Right lung (tissue), 10 donors: ENCODE measurements around the gene NPHP4. TPM values are rescaled to one million over a fixed set of nuclear protein-coding genes. Genes with fewer than 3 reads are reported as not detected.

Experiments used
- DNase-seq, 2 donors: peaks; one replicate each; pipeline ENCODE4 v3.0.0-alpha.2; 2013
- long read RNA-seq, 8 donors: transcript quantifications; one replicate each; lab custom pipeline, GENCODE V29; 2026
- polyA plus RNA-seq, 5 donors: library from polyadenylated mRNA; unstranded; fragments of 120-200 nt; gene quantifications; one replicate each; pipeline versions ENCODE4 v1.2.1 to v1.2.3, GENCODE V29; 2013; ENCODE audit warnings: inconsistent platforms in 1 of 5, low replicate concordance in 1 of 5; ENCODE audit not compliant: insufficient read length in 5 of 5, insufficient read depth in 1 of 5

Gene NPHP4
- polyA plus RNA-seq = 10 to 100 TPM in 2 of 5 donors, 1 to 10 TPM in 3; 7.1 to 12.6 (median 9.9) TPM
- long read RNA-seq, donor 1, full-length matches to known transcripts = 1 of 1 reads
- long read RNA-seq, donor 1, partial matches to known transcripts = 0 of 1 reads
- long read RNA-seq, donor 1, other reads (novel, unspliced or antisense) = 0 of 1 reads
- long read RNA-seq, donor 2 = 0 reads
- long read RNA-seq, donor 3 = 0 reads
- long read RNA-seq, donor 4 = 0 reads
- long read RNA-seq, donor 5, partial matches to known transcripts = 7 of 7 reads
- long read RNA-seq, donor 5, other reads (novel, unspliced or antisense) = 0 of 7 reads
- long read RNA-seq, donor 6, partial matches to known transcripts = 0 of 1 reads
- long read RNA-seq, donor 6, other reads (novel, unspliced or antisense) = 0 of 1 reads
- long read RNA-seq, donor 7 = 0 reads
- long read RNA-seq, donor 8 = 0 reads

DNA sequence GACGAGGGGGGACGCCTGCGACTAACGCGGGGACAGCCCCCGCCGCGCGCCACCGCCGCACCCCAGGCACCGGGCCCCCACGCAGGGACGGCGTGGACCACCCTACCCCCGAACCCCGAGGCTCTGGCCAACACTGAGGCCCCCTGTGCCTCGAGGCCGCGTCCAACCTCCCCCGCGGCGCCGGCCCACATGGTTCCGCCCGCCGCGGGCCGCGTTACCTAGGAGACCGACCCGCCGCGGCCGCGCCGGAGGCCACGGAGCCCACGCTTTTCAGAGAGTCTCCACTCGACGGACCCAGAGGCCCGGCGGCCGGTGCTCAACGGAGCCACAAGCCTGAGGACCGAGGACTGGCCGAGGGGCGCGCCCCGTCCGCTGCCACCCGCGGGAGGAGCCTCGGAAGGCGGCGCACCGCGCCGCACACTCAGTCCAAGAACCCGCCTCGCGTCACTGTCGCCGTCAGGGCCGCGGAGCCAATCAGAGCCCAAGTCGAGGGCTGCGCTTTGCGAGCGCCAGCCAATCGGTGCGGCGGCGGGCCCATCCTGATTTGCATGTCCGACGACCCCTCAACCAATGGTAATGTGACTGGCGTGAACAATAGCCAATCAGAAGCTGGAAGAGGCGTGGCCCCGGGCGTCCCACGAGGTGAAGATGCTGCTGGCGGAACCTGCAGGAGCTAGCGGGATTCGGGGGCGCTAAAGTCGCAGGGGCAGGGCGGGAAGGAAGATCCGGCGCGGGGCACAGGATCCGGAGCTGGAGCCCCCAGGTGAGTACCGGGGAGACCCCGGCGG lies at the start of gene NPHP4:
NPHP4 (minus strand) TSS at position 400 of the 788 bp plus-strand sequence. CDS start 6,136 bp downstream, outside the sequence.
- peak; percentile 99 for DNase-seq

DNA sequence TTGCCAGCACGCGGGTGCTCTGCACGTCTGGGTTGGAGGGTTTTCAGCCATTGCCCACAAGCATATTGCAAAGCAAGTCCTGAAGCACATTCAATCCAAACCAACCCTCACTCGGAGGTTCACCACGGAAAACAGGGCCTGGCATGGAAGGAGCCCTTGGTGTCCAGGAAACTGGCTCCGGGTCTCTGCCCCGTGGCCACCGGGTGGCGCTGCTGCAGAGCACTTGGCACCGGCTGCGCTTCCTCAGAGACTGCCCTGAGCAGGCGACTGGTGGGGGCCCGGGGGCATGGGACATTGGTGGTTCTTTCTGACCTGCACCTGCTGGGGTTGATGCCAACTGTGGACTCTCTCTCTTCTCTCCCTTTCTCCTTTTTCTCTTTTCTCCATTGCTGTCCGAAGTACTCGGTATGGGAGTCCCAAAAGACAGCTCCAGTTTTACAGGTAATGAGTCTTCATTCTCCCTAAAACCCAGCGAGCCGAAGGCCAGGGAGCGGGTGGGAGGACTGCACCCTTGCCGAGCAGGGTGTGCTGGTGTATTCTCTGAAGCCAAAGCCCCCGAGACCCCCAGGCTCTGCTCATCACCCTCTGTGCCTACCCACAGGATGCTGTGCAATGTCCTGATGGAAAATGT lies 49.3 kb upstream of the NPHP4 start:
- no peak for DNase-seq

DNA sequence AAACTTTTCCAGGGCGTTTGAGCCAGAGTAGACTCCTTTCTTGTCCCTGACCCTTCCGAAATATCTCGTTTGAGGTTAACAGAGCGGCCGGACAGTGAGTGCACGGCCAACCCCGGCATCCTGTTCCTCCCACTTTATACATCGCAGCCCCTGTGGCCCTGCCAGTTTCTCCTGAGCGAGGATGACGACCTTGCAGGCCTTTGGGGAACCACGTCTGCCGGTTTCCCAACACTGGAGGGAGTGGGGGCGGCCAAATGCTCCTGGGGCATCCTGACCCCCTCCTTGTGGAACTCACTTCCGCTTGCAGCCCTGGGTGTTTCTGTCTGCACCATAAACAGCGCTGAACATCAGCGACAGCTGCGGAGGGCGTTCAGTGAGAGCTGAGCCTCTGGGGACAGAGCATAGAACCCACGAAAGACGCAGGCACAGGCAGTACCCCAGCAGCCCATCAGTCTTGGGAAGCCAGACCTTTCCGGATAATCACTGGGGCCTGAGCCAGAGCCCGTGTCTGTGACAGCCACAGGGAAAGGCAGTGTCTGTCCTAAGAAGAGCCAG lies 48.7 kb upstream of the NPHP4 start:
- no peak for DNase-seq

DNA sequence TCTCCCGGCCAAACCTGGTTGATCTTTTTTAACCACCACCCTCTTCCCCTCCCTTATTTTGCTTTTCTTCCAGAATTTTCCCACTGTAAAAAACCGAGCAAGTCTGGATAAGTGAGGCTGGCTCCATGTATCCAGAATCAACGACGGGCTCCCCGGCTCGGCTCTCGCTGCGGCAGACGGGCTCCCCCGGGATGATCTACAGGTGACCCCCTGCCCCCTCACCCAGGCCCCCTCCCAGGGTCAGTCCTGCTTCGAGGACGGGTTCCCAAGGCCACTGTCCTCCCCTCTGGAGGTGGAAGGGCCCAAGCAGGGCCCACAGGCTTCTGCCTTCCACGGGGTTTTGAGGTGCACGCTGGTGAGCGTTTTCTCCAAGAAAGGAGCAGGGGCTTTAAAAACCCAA lies 48.2 kb upstream of the NPHP4 start:
- no peak for DNase-seq

DNA sequence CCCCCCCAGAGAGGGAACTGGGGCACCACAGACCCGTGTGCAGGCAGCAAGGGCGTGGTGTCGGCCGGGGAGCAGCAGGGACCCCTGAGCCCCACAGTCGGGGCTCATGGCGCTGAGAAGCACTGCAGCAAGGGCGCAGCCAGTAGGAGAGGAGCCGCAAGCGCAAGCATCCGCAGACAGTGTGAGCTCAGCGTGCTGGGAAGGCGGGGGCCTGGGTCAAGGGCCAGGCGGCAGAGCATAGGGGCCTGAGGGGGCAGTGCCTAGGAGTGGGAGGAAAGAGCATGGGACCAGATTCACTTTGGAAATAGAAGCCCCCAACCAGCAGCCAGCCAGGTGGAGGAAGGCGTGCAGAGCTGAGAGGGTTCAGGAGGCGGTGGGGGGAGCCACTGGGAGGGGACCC lies 46.8 kb upstream of the NPHP4 start:
- no peak for DNase-seq

DNA sequence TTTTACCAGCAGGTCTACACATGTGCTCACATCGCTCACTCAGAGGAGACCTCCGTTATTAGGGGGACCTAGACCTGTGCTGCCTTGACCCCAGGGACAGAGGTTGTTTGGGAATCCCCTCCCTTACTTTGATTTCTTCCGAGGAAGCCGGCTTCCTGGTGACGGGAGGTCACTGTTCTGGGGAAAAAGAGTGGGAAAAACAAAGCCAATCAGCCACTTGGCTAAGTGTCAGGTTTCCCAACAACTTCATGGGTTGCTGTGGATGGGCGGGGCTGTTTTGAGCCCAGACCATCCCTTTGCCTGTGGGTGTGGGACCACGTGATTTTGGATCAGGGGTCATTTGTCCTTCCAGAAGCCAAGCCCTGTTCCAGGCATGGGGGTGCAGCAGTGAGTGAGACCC lies 46.4 kb upstream of the NPHP4 start:
- no peak for DNase-seq

DNA sequence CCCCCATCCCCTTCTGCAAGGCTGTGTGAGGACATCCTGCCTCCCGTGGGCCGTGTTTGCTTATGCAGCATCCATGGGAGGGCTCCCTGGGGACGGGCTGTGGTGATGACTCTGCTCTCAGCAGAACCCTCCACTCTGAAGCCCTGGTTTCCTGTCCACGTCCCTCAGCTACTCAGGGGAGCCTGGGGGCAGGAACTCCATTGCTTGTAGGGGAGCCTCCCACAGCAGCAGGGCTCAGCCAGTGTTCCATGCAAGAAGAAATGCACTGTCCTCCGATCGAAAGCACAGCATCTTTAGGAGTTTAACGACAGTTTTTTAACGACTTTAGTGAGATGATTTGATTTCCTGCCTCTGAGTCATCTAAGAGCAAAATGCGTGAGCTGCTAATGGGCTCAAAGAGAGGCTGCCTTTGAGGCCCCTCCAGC lies 45.1 kb upstream of the NPHP4 start:
- DNase-seq = no peak

DNA sequence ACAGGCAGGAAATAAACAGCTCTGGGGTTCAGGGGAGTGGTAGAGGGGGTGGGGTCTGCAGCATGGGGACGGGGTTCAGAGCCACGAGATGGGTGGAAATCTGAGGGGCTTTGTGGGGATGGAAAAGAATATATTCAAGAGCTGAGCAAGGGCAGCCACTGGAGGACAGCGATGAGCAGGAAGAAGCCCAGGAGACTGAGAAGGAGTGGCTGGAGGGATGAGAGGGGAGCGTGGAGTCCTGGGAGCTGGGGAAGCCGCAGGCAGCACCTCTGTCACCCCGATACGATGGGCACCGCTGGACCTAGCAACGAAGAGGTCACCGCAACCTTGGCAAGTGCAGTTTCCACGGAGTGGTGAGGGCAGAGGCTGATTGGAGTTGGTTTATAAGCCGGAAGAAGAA lies 43.5 kb upstream of the NPHP4 start:
- no peak for DNase-seq

DNA sequence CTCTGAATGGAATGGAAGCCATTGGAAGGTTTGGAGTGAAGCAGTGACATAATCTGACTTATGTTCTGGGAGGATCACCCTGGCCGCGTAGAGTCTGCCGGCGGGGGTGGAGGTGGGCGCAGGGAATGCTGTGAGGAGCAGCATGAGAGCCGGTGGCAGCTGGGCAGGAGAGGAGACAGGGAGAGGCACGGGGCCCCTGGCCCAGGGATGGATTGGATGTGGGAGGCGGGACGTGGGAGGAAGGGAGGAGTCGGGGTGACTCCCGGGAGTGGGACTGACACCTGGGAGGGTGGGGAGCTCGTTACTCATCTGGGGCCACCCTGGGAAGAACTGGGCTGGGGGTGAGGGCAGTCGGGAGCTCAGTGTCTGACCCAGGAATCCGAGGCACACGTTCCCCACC lies 43.1 kb upstream of the NPHP4 start:
- no peak for DNase-seq

DNA sequence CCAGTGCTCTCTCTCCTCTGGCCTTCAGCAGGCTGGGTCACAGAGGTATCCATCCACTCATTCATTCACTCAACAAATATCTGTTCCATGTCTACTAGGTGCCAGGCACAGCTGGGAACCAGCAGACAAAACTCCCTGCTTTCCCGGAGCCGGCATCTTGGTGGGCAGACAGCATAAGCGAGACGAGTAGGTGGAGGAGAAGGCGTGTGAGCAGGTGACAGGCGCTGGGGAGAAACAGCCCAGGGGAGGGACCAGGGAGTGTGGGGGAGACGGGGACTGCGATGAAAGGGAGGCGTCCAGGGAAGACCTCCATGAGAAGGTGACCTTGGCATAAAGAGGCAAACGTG lies 42.5 kb upstream of the NPHP4 start:
- DNase-seq = no peak

DNA sequence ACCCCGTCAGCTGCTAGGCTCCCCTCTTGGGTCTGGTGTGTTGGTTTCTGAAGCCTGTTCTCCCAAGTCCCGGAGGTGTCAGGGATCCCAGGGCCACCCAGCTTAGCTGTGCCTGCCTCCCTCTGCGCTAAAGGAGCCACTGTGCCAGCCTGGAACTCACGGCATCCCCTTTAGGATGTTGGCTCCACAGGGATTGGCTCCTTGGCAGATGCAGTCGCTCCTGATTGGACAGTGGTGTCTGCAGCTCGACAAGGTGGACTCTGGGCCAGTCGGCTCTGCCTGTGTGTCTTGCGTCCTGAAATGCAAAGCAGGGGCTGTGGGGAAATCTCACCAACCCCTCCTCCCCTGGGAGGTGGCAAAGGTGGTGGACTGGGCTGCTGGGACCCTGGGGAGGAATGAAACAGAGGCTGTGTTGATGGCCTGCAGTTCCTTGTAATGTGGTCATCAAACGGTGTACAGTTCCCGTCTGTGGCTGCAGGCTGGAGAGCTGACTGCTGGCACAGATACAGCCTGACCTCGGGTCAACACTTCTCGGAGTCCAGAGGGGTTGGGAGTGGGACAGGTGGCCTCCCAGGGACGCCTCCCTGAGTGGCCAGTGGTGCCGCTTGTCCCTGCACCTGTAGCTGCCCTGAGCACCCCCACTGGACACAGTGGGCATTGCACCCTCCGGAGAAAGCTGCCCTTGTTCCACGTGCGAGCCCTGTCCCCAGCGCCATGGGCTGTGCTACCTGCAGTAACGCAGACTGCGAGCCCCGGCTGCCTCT lies 41.9 kb upstream of the NPHP4 start:
- no peak for DNase-seq

DNA sequence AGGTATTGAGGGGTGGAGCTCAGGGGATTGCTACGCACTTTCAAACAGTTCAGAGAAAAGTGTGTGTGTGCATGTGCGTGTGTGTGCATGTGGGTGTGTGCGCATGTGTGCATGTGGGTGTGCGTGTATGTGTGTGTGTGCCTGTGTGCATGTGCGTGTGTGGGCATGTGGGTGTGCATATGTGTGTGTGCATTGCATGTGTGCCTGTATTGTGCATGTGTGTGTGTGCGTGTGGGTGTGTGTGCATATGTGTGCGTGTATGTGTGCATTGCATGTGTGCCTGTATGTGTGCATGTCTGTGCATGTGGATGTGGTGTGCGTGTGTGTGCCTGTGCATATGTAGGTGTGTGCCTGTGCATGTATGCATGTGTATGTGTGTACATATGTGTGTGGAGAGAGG lies 40.9 kb upstream of the NPHP4 start:
- no peak for DNase-seq

DNA sequence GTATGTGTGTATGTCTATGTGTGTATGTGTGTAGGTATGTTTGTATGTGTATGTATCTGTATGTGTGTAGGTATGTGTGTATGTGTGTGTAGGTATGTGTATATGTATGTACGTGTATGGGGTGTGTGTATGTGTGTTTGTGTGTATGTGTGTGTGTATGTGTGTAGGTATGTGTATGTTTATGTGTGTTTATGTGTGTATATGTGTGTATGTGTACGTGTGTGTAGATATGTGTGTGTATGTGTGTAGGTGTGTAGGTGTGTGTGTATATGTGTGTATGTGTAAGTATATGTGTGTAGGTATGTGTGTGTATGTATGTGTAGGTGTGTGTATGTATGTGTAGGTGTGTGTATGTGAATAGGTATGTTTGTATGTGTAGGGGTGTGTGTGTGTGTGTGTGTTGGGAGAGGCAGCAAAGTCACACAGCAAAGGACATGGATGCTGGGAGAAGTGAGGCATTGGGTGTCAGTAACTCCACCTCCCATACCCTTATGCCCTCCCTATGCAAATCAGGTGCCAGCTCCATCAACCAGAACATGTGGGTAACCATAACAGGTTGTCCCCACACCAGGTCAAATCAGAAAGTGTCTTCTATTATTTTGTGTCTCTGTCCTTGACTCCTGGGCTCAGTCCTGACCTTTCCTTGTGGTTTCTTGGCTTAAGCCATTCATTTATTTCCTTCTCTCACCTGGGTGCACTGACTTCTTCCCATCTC lies 38.5 kb upstream of the NPHP4 start:
- no peak for DNase-seq

DNA sequence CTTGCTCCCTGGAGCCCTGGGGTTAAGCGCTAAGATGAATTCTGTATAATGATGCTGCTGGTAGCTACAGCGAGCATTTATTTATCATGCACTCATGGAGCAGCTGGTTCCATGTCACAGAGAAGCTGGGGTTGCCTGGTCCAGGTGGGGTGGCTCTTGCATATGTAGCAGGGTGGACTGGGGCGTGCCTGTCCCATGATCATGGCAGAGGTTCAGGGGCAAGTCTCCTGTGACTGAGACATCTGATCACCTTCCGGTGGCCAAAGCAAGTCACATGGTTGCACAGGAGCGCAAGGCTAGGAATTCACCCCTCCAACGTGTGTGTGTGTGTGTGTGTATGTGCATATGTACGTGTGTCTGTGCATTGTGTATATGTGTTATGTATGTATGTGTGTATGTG lies 37.9 kb upstream of the NPHP4 start:
- DNase-seq = no peak

DNA sequence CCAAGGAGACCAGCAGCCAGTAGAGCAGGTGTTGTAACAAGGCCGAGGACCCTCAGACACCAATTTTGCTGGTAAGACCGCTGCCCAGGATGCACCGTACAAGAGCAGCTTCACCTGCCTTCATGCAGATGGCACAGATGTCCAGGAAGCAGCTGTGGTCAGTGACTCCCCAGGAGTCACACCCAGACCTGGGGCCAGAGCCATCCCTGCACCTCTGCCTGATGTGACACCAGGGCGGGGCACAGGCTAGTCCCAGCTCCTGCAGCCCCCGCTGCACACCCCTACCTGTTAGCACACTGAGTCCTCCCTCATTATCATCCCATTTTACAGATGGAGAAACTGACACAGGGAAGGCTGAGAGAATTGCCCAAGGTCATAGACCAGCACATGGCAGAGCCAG lies 37.1 kb upstream of the NPHP4 start:
- DNase-seq = no peak

DNA sequence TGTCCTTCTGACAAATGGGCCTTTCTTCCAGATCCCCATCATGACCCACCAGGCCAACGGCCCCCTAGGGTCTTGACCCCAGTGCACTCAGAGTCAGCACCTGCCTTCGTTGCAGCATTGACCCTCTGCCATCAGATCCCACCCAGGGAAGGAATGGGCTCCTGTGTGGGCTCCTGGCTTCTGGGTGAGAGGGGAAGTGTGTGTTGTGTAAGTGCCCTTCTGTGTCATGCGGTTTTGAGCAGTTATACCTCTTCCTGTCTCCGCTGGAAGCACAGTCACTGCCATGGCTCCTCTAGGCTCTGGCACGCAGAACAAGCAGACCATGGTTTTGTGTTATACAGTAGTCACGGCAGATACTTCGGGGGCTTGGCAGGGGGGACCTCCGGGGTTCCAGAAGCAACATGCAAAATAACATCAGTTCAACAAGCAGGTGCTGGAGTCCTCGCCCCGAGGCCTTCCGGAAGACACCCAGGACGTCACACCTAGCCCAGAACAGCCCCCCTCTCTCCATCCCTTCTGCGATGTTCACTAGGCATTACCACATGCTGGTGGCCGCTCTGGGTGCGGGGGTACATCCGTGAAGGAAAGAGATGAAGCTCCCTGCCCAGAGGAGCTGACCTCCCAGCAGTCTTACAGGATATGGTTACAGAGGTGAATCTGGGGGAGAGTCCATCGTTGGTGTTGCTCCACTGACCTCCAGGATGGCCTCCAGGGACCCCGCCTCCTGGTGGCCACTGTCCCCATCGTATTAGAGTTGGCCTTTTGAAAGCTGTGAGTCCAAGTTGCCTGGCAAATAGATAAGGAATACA lies 36.0 kb upstream of the NPHP4 start:
- no peak for DNase-seq

DNA sequence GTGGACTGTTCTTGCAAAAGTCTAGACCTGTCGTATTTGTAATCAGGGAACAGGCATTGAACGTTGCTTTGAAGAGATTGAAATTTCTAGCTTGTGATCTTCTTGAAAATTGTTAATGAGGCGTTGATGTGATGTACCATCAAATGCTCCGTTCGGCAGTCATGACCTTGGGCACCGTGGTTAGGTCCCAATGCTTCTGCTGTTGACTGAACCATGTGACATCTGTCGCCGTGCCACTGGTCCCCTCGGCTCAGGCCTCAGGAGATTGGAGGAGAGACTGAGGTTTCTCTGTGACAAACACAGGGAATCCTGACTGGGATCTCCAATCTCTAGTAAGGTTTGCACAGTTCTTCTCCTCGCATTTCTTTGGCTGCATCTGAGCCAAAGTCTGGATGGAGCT lies 35.4 kb upstream of the NPHP4 start:
- DNase-seq = no peak

DNA sequence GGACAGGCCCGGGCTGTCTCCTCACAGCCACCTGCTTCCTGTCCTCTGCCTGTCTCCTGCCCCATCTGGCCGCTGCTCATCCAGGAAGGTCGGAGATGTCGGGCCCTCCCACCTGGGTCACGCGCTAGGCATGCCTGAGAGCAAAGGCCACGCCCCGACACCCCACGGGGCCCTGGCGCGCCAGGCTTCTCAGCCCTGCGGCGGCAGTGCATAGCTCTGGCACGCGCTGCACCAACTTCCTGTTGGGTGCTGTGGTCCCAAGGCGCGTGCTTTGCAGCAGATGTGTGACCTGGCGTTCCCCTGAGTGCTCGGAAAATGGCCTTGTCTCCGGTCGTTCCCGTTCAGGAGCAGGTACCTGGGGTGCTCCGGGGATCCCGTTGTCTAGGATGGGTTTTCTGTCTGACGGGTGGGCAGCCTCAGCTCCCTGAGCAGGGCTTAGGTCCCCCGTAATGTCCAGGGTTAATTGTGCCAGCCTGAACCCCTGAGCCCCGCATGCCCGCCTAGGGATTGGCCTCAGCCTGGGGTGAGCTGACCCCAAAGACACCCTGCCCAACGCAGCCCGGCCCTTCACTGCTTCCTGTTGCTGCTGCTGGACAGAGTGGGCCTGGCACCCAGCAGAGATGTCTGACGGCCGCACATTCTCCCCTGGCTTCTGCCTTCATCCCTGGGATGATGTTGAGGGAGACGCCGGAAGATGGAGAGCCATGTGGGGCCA lies 34.0 kb upstream of the NPHP4 start:
- peak in 1 of 2 donors; percentile 15 for DNase-seq
